HEK293T (cell line): Measurements from ENCODE around the gene APBA2.

Experiments
- ARNT ChIP-seq: fragments of 450-650 bp; IDR thresholded peaks from 2 replicates; pipeline ENCODE4 v1.6.1; 2017; ENCODE audit warnings: mild to moderate bottlenecking
- ELF4 ChIP-seq: fragments of 450-650 bp; IDR thresholded peaks from 2 replicates; pipeline ENCODE4 v1.6.1; 2017; ENCODE audit warnings: antibody characterized with exemption
- FOXK2 ChIP-seq: fragments of 450-650 bp; IDR thresholded peaks from 2 replicates; pipeline ENCODE4 v1.6.1; 2016; ENCODE audit warnings: mild to moderate bottlenecking
- L3MBTL2 ChIP-seq: fragments of 450-650 bp; conservative IDR thresholded peaks from 2 replicates; pipeline ENCODE4 v1.6.1; 2016; ENCODE audit warnings: mild to moderate bottlenecking
- NFRKB ChIP-seq: fragments of 450-650 bp; IDR thresholded peaks from 2 replicates; pipeline ENCODE4 v1.6.1; 2016; ENCODE audit warnings: mild to moderate bottlenecking, moderate library complexity
- SP1 ChIP-seq: fragments of 450-650 bp; IDR thresholded peaks from 2 replicates; pipeline ENCODE4 v1.6.1; 2017
- SUZ12 ChIP-seq: fragments of 450-650 bp; IDR thresholded peaks from 2 replicates; pipeline ENCODE4 v1.6.1; 2016; ENCODE audit warnings: mild to moderate bottlenecking

- TF ChIP-seq L3MBTL2 (no peak), SP1 (no peak), SUZ12 (no peak), FOXK2 (no peak), ARNT (no peak), NFRKB (no peak), ELF4 (no peak)
These were observed 99.5 kb downstream of the APBA2 start for GRCh38 chr15:28985316-28985645.
